Kidney epithelial cell (primary cell): ENCODE measurements around the gene IFT172. TPM values are rescaled to one million over a fixed set of nuclear protein-coding genes. Genes with fewer than 3 reads are reported as not detected.

Experiments used
- DNase-seq: peaks from one replicate; pipeline ENCODE4 v3.0.0-alpha.2; 2010; ENCODE audit warnings: low read depth
- H3K27me3 ChIP-seq: 2 replicates; pipeline ENCODE4 v1.6.0; 2011; ENCODE audit warnings: low read length; ENCODE audit not compliant: control insufficient read depth, insufficient read depth
- H3K36me3 ChIP-seq: 2 replicates; pipeline ENCODE4 v1.5.1; 2011; ENCODE audit warnings: low read length; ENCODE audit not compliant: control insufficient read depth, insufficient read depth
- H3K4me3 ChIP-seq: 2 replicates; pipeline ENCODE4 v1.5.1; 2011; ENCODE audit warnings: low read depth, mild to moderate bottlenecking, control low read depth, low read length
- CTCF ChIP-seq: IDR thresholded peaks from 2 replicates; pipeline ENCODE4 v1.5.1; 2011; ENCODE audit warnings: mild to moderate bottlenecking, moderate library complexity, low read length, control low read depth, inconsistent platforms; ENCODE audit not compliant: insufficient read depth, poor library complexity, severe bottlenecking
- total RNA-seq: library from RNA; depleted of rRNA; stranded (reverse); fragments of >200 nt; gene quantifications from 2 replicates; pipeline ENCODE4 v1.2.3, GENCODE V29; 2015

Gene IFT172
- total RNA-seq, 1 donor from 2014 or later, result 11.2 TPM

- H3K4me3 ChIP-seq, result no peak within 1 kb of the TSS
Observed at GRCh38 chr2:27441958-27442919, 47.3 kb downstream of the IFT172 start, which contains the start of gene KRTCAP3. KRTCAP3 (plus strand) TSS chr2:27442381; CDS start chr2:27442413, 32 bp downstream.

GRCh38 chr2:27441226-27441926 is 48.2 kb downstream of the IFT172 start:
- no peak for TF ChIP-seq CTCF
- Histone ChIP-seq H3K36me3 (peaks cover 6% of the 10 kb centered on the region), H3K4me3 (no peak overlapping the region), H3K27me3 (no peaks in the 10 kb centered on the region)
- DNase-seq, result no peak

More at GRCh38 chr2:27441958-27442919, 47.3 kb downstream of the IFT172 start, which contains the start of gene KRTCAP3:
- Histone ChIP-seq H3K27me3 (no peaks in the 10 kb centered on the region), H3K36me3 (peaks cover 4% of the 10 kb centered on the region)
- no peak for DNase-seq
- peak; percentile 24 for TF ChIP-seq CTCF

GRCh38 chr2:27435628-27436027 is 53.9 kb downstream of the IFT172 start:
- no peaks in the 10 kb centered on the region for H3K27me3 ChIP-seq
- H3K36me3 ChIP-seq, result peaks cover 8% of the 10 kb centered on the region
- TF ChIP-seq CTCF, result no peak
- no peak for DNase-seq
- no peak overlapping the region for H3K4me3 ChIP-seq

- TF ChIP-seq CTCF, result no peak
- Histone ChIP-seq H3K27me3 (no peaks in the 10 kb centered on the region), H3K4me3 (no peak overlapping the region), H3K36me3 (peaks cover 3% of the 10 kb centered on the region)
- no peak for DNase-seq
Observed at GRCh38 chr2:27431395-27431794, 58.1 kb downstream of the IFT172 start.

- no peak for DNase-seq
- H3K4me3 ChIP-seq, result peak overlapping the region; percentile 60
- H3K36me3 ChIP-seq, result no peaks in the 10 kb centered on the region
- no peaks in the 10 kb centered on the region for H3K27me3 ChIP-seq
- TF ChIP-seq CTCF, result no peak
Observed at GRCh38 chr2:27428978-27429541, 60.5 kb downstream of the IFT172 start.
